ENCODE data around the gene COL23A1.

DNA sequence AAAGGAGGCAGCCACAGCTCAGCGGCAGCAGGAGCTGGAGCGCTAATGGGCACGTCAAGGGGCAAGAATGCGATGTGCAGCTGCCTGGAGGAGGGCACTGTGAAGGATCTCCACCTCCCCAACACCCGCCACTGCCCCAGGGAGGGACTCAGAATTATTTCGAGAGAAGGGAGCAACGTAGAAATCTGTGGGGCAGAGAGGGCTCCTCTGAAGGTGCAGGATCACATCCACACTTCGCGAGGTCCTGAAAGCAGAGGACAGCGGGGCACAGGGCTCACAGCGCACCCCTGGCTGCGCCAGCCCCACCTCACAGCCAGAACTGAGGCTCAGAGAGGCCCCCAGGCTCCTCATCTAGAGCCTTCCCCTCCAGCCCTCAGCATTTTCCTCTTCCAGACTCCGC, 7.9 kb downstream of the COL23A1 start:
- TF ChIP-seq, protein P1, sequence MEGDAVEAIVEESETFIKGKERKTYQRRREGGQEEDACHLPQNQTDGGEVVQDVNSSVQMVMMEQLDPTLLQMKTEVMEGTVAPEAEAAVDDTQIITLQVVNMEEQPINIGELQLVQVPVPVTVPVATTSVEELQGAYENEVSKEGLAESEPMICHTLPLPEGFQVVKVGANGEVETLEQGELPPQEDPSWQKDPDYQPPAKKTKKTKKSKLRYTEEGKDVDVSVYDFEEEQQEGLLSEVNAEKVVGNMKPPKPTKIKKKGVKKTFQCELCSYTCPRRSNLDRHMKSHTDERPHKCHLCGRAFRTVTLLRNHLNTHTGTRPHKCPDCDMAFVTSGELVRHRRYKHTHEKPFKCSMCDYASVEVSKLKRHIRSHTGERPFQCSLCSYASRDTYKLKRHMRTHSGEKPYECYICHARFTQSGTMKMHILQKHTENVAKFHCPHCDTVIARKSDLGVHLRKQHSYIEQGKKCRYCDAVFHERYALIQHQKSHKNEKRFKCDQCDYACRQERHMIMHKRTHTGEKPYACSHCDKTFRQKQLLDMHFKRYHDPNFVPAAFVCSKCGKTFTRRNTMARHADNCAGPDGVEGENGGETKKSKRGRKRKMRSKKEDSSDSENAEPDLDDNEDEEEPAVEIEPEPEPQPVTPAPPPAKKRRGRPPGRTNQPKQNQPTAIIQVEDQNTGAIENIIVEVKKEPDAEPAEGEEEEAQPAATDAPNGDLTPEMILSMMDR (IDR thresholded peaks at IDR 0.05): no peak
- TF ChIP-seq EZH2 (IDR thresholded peaks at IDR 0.05; ENCODE audit: borderline replicate concordance, insufficient read depth, low read depth, low read length, poor library complexity, severe bottlenecking): no peak

Data from B cell (primary cell).